Measurements from ENCODE around the gene TMEM132C.
"Not testable (repeated sequence)": the region's sequence is repeated elsewhere in the genome, so short reads cannot be mapped to it uniquely, and the experiment has no call there.

Gene TMEM132C

DNA sequence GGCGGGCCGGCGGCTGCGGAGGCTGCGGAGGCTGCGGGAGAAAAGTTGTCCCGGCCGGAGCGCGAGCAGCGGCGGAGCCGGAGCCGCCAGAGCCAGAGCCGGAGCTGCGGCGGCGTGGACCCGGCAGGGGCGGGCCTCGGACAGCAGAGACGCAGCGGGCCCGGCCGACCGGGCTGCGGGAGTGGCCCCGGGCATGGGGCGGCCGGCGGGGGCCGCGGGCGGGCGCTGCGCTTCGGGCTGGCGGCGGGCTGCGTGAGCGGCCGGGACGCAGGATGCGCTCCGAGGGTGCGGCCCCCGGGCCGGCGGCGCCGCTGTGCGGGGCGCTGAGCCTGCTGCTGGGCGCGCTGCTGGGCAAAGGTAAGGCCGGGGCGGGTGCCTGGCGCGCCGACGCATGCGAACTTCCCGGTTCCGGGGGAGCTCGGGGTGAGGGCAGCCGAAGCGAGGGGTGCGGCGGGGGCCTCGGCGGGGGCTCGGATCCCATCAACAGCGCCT lies at the start of gene TMEM132C:
TMEM132C (plus strand) TSS at position 40 of the 492 bp plus-strand sequence; CDS start at position 273, 233 bp downstream.
- DNase-seq (ENCODE audit: low read depth): no peak

DNA sequence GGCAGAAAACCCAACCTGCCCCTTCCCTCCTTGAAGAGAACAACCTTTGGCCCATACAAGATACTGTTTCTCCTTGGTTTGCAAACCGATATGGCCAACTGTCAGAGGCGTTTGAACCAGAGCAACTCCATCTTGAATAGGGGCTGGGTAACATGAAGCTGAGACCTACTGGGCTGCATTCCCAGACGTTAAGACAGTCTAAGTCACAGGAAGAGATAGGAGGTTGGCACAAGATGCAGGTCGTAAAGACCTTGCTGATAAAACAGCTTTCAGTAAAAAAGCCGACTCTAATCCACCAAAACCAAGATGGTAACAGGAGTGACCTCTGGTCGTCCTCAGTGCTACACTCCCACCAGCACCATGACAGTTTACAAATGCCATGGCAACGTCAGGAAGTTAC lies 42.7 kb upstream of the TMEM132C start:
- no peak for DNase-seq (ENCODE audit: low read depth)

DNA sequence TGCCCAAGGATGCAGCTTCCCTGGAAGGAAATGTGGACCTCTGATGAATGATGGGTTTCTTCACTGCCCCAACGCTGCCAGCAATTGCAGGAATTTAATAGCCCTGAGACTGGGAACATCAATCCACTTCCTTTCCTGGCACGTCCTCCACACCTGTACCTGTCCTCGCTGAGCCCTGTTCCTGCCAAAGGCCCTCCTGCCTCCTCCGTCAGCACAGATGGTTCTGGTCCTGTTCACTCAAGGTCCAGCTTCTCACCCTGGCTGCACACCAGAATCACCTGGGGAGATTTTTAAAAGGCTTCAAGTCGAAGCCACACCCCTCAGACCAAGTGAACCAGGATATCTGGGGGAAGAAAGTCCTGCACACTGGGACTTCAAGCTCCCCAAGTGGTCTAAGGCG lies 38.4 kb upstream of the TMEM132C start:
- DNase-seq (ENCODE audit: low read depth): no peak

DNA sequence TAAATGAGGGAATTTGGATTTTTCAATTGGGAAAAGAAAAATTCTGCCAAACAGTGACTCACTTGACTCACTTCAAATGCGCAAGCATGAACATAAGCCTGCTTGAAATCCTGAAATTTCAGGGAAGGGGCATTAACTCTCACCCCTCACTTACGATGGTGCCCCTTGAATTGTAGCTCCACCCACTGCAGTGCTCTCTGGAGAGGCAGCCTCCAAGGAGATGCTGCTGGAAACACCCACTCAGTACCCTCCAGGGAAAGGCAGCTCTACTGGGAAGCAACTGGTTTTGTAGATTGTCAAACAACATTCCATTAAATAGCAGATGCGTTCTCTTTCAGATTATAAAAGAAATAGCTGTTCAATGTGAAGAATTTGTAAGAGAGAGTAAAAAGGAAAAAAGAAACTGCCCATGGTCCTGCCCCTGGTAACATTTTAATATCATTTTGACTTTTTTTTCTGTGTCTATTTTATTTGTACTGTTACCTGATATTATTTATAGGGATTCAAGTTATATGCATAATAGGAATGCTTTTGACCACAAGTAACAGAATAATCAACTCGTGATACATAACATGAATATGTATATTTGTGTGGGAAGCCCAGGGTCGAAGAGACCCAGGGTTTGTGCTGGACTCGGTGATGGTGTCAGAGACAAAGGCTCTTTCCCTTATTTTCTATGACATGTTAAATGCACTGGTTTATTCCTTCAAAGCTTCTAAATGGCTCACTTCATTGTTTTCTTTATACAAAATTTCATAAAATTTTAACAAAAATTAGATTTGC lies 31.1 kb upstream of the TMEM132C start:
- no peak for DNase-seq (ENCODE audit: low read depth)

DNA sequence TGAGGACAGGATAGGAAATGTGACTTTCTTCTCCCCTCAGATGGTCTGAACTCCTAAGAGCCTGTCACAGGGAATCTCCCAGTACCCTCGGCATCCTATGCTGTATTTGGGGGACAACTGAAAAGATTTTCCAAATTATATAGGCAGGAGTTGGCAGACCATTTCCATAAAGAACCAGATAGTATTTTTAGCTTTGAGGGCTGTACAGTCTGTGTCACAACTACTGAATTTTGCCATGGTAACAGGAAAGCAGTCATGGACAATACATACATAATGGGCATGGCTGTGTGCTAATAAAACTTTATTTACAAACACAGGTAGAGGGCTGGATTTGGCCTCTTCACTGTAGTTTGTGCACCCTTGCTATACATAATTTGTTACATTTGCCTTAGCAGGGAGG lies 30.4 kb upstream of the TMEM132C start:
- DNase-seq (ENCODE audit: low read depth): no peak

DNA sequence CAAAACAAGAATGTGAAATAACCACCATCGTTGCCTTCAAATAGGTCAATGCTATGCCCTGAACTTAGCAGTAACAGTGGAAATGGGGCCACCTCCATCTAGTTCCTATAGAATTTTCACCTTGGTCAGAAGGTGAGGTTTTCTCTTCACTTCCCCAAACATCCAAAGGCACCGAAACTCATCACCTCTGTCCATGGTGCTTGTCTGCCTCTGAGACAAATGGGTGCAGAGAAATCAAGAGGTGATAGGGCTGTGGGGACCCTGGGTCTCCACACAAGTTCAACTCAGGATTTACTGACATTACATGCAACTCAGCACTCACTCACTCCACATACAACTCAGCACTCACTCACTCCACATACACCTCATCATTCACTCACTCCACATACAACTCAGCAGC lies 26.2 kb upstream of the TMEM132C start:
- no peak for DNase-seq (ENCODE audit: low read depth)

DNA sequence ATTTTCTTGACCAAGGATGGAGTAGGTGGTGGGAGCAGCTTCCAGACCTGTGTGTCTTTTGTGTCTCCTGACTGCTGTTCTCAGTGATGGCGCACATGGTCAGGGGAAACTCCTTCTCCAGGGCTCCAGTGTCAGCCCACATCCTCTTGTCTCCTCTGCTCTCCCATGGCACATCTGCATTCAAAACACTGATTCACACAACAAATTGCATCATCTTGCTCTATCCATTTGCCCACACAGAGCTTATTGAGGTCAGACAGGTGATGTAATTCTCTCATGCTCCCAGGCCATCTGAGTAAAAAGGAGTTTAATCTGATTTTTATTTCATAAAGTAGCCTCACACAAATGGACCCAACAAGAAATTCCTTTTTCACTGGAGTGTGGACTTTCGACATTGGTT lies 21.8 kb upstream of the TMEM132C start:
- DNase-seq (ENCODE audit: low read depth): no peak

DNA sequence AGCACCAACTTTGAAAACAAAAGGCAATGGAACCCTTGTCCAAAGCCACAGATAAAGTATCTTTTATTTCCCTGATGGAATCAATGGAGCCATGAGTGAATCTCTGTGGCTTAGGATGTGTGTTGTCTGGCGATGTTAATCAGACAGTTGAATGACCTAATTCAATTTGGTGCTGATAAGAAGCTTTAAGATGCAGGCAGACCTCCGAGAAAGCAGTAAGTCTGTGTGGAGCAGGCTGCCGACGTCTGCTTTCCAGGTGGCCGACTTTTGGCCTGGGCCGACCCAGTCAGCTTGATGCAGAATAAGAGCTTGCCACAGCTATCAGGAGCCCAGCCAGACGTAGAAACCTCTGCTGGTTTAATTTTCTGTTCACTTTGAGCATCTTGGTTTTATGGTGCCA lies 21.1 kb upstream of the TMEM132C start:
- DNase-seq (ENCODE audit: low read depth): no peak

DNA sequence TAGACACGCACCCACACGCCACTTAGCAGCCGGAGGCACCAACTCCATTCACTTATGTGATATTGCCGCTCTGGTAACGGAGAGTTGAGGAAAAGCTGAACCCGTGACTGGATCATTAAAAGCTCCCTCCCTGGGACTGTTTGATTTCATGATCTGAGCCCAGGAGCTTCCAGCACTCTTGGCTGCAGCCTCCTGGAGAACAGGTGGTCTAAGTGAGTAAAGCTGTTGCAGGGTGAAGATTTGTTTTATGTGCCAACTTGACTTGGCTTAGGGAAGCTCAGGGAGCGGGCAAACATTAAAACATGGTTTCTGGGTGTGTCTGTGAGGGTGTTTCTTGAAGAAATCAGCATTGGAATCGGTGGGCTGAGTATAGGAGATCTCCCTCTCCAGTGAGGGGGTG lies 16.9 kb upstream of the TMEM132C start:
- no peak for DNase-seq (ENCODE audit: low read depth)

DNA sequence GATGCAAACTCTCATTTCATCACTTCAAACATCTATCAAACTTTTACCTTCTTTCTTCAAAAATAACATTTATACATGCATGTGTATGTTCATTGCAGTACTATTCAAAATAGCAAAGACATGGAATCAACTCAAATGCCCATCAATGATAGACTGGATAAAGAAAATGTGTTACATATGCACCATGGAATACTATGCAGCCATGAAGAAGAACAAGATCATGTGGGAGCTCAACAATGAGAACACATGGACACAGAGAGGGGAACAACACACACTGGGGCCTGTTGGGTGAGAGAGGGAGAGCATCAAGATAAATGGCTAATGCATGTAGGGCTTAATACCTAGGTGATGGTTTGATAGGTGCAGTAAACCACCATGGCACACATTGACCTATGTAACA lies 13.1 kb upstream of the TMEM132C start:
- not testable (repeated sequence) for DNase-seq (ENCODE audit: low read depth)

DNA sequence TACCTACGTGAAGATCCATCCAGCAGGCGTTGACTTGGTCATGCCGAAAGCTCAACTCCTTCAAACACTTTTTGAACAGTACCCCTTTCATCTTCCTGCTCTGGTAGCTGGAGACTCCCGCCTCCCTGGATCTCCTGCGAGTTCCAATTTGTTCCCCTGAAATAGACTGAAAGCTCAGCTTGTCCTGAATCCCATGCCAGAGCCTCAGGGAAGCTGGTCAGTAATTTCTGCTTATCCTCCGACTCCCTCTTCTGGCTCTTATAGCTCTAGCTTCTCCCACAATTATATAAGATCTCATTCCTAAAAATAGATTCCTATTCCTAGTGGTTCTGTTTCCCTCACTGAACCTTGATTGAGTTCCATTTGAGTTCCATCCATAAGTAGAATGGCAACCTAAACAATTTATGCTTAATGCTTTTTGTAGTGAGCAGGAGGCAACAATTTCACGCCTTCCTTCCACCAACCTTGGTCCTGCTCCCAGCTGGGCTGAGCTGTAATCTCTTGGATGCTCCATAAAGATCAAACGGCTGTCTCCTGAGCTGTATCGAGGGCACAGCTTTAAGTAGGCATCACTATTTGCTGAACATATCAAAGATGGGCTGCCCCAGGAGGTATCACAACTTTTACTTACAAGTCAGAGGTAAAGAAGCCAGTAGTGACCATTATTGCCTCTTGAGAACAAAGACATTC lies 8.0 kb upstream of the TMEM132C start:
- no peak for DNase-seq (ENCODE audit: low read depth)

DNA sequence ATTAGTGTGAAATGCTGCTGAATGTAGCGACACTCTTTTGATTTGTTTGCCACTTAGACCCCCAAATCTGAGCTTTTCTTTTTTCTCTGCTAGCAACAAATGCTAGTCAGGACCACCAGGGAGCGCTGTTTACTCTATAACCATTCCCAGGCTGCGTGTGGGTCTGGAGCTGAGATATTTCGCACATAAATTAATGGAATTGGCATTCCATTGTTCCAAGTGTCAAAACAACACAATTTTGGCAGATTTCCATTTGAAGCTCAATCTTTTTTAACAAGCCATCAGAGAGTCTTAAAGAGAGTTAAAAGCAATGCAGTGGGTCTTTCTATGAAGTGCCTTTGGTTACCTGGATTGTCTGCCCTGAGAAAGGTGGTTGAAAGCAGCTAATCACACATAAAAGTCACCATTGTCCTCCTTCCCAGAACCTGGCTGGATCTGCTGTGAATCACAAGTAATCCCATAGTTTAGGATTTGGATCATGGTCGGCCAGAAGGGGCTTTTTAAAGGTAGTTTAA lies 7.4 kb upstream of the TMEM132C start:
- DNase-seq (ENCODE audit: low read depth): no peak

DNA sequence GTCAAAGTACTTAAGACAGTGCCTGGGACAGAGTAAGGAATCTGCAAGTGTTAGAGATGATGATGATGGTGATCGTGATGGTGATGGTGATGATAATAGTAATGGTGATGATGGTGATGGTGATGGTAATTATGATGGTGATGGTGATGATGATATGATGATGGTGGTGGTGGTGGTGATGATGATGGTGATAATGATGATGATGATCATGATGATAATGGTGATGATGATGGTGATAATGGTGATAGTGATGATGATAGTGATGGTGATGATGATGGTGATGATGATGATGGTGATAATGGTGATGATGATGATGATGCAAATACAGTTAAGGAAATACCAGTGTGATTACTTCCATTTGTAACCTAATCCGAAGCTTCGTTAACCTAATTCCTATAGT lies 5.2 kb upstream of the TMEM132C start:
- no peak for DNase-seq (ENCODE audit: low read depth)

DNA sequence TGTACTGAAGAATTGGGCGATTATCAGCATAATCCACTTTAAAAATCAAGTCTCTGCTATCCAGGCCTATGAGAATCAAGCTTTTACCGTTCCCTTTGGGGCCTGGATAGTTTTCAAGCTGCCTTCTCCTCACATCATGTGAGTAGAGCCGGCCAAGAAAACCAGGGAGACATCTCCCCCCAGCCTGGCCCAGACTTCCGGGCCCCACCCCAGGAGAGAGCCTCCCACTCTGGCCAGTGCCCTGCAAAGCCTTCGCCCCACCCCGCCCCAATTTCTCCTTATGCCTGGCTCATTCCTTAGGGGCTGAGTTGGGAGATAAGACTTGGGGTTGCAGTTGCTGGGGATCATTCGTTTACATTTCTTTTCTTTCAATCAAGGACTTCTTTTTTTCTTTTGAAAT lies 1.4 kb upstream of the TMEM132C start:
- DNase-seq (ENCODE audit: low read depth): no peak

DNA sequence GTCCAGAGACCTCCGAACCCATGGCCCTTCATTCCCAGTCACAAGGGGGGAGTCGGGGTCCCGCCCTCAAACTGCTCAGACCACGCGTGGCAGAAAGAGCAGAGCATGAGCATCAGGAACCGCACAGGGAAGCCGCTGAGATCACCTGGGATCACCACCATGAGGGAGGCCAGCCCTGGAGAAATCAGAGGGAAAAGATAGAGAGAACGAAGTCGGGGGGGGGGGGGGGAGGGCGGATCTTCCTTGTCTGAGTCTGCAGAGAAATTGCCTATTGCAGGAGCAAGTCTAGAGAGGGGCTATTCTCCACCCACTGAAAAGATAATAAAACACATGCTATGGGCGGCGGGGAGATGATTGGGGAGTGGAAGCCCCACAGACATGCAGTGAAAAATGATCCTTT lies 884 bp upstream of the TMEM132C start:
- no peak for DNase-seq (ENCODE audit: low read depth)

DNA sequence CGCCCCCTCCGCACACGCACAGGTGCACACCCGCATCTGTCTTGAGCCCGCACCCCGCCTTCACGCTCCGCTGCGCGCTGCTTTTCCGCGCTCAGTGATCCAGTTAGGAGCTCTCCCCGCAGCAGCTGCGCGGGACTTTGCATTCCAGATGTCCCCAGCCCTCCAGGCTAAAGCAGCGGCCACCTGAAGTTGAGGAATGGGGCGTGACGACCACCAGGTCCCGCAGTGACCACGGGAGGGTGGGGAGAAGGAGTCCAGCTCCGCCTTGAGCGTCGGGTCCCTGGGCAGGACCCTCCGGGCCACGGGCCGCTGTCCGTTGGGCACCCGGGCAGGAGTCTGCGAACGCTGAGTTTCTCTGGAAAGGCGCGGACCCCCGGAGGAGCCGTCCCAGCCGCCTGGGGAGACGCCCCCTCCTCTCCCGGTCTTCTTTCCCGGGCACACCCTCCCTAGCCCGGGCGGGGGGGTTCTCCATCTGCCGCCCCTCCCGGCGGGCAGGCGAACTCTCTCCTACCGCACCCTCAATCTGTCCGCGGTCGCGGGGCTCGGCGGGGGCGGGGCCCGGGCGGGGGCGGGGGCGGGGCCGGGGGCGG lies 334 bp upstream of the TMEM132C start:
- DNase-seq (ENCODE audit: low read depth): no peak

DNA sequence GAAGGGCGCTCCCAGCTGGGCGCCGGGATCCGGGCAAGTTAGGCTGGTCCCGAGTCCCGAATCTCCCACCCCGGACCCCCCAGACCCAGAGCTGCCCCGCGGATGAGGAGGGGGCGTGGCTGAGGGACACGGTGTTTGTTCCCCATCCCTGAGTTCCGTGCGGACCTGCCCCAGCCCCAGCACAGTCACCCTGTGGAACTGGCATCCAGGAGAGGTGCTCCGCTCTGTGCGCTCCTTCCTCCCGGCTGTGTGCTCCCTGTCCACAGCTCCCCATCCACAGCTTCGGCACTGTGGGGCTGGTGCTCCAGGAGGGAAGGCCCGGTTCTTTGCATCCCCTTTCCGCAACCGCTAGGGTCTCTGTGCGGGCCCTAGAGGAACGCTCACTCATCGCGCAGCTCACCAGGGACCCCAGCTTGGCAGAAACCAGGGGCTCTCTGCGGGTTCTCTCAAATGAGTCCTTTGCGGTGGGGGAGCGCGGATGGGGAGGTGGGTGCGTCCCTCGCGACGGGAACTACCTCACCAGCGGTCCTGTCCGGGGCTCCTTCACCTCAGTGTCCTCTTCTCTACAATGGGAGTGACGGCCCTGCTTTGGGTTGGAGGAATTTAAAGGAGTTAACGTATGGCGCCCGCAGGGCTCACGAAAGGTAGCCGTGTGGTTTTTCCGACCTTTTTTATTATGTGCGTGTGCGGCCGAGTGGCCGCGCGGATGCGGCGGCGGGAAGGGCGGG lies 845 bp downstream of the TMEM132C start:
- DNase-seq (ENCODE audit: low read depth): no peak

DNA sequence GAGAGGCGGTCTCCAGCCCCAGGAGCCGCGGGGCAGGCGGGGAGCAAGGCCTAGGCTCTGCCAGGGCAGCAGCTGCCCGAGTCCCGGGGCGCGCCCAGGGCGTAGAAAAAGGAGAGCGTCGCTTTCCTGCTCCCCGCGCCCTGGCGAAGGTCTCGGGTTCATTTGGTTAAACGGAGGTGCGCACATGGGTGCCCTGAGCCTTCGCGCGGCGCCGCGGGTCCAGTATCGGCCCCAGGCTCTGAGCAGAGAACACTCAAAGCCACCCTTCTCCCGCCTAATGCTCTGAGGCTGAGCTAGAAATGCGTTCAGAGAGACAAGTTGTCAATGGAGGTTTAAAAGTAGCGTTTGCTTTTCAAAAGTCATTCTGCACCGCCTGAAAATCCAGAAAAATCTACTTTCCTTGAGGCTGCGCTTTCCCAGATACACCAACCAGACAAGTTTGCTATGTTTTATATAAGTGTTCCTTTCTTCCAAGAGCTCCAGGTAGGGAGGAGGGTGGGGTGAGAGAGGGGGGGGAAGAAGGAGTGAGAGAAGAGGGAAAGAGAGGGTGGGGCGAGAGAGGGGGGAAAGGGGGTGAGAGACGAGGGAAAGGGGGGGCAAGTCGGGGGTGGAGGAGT lies 1.5 kb downstream of the TMEM132C start:
- no peak for DNase-seq (ENCODE audit: low read depth)

DNA sequence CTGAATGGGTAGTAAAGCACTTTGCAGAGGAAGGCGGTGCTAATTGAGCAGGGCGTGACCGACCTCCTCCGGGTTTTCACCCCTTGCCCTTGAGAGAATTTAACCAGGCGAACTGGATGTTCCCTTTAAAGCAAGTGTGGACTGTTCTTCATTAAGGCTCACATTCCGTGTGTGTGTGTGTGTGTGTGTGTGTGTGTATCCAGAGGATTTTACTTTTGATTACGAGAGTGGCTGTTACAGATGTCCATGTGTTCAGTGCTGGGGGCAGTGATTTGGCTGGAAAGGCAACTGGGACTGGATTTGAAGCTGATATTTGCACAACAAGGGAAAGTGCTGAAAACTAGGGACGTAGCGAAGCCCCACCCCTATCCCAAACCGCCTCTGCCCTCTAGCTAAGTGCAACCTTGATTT lies 2.2 kb downstream of the TMEM132C start:
- DNase-seq (ENCODE audit: low read depth): no peak

DNA sequence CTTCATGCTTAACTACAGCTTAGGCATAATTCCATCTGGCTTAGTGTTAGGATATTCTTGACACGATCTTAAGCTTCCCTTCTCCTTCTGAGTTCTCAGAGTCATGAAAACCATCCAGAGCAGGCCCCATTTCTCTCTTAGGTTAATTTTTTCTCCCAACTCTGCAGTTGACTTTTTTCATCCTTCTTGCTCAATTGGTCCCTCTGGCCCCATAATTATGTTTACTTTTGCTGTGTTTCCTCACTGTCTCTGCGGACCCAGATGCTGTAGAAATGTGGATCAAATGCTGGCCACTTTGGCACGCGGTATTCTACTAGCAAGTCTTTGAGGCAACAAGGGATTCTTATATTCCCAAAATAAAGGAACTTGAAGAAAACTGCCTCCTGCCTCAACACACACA lies 9.5 kb downstream of the TMEM132C start:
- no peak for DNase-seq (ENCODE audit: low read depth)

DNA sequence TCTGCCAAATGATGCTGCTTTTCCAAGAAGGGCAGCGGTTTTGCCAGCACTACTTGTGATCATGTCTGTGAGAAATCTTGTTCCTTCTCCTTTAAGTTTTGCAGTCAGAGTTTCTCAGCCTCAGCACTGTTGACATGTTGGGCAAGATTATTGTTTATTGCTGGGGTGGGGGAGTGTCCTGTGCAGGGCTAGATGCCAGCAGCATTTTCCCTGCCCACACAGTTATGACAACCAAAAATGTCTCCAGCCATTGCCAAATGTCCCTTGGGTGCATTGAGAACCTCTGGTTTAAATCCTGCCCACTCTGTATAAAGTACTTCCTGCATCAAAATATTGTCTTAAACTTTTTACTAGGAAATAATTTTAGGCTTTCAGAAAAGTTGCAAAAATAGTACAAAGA lies 20.0 kb downstream of the TMEM132C start:
- DNase-seq (ENCODE audit: low read depth): no peak

DNA sequence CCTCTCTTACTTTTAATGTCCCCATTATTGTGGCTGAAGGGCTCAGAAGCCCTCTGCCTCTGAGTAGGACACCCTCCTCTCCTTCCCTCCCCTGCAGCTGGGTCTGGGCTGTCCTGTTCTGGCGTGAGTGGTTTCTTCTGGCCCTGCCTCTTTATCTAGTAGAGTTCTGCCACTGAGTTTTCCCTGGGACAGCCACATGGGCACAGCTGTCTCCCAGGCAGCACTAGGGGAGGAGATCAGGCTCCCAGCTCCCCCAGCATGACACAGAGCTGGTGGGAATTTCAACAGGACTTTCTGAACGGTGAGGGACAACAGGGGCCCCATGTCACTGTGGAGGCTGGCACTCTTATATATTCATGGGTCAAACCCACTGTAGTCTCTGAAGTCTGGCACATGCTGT lies 21.4 kb downstream of the TMEM132C start:
- no peak for DNase-seq (ENCODE audit: low read depth)
